GM19467 (cell line): Measurements from ENCODE around the gene ATP11C.
A peak's percentile ranks its signal among the peaks of the same experiment; 100 is the strongest.
"Not testable (repeated sequence)": the region's sequence is repeated elsewhere in the genome, so short reads cannot be mapped to it uniquely, and the experiment has no call there.

Experiments used
- ATAC-seq: cut with Tn5 transposase; IDR thresholded peaks from one replicate; pipeline ENCODE4 v1.9.1; 2021; ENCODE audit warnings: mild to moderate bottlenecking, moderate library complexity; ENCODE audit not compliant: unreplicated experiment

The ATP11C gene

GRCh38 chrX:139738581-139738980, 194.3 kb downstream of the ATP11C start:
- no peak for ATAC-seq

GRCh38 chrX:139736151-139736550, 196.7 kb downstream of the ATP11C start:
- ATAC-seq = no peak

GRCh38 chrX:139734996-139735395, 197.9 kb downstream of the ATP11C start:
- ATAC-seq = no peak

- peak; percentile 78 for ATAC-seq
Measured at GRCh38 chrX:139725720-139726119, 207.1 kb downstream of the ATP11C start.

- no peak for ATAC-seq
Measured at GRCh38 chrX:139724626-139725025, 208.2 kb downstream of the ATP11C start.

GRCh38 chrX:139720979-139721378, 211.9 kb downstream of the ATP11C start:
- ATAC-seq = no peak

- ATAC-seq = no peak
Measured at GRCh38 chrX:139720136-139720535, 212.7 kb downstream of the ATP11C start.

GRCh38 chrX:139708067-139708466, 224.8 kb downstream of the ATP11C start, which contains the start of gene MCF2:
Gene MCF2, minus strand, starts transcription at chrX:139708167. Its CDS starts 56,423 bp downstream, at chrX:139651744.
- ATAC-seq = no peak

- no peak for ATAC-seq
Measured at GRCh38 chrX:139702658-139703057, 230.2 kb downstream of the ATP11C start.

- no peak for ATAC-seq
Measured at GRCh38 chrX:139692908-139693307, 239.9 kb downstream of the ATP11C start.

- ATAC-seq = no peak
Measured at GRCh38 chrX:139692506-139692849, 240.4 kb downstream of the ATP11C start.

GRCh38 chrX:139691843-139692505, 240.9 kb downstream of the ATP11C start:
- no peak for ATAC-seq

- ATAC-seq = no peak
Measured at GRCh38 chrX:139691493-139691842, 241.4 kb downstream of the ATP11C start.

GRCh38 chrX:139685175-139685574, 247.7 kb downstream of the ATP11C start:
- not testable (repeated sequence) for ATAC-seq

- no peak for ATAC-seq
Measured at GRCh38 chrX:139680356-139680755, 252.5 kb downstream of the ATP11C start.
